ENCODE results near the gene HLF.
A peak's percentile ranks its signal among the peaks of the same experiment; 100 is the strongest.
"Not testable (repeated sequence)": the region's sequence is repeated elsewhere in the genome, so short reads cannot be mapped to it uniquely, and the experiment has no call there.

The HLF gene

DNA sequence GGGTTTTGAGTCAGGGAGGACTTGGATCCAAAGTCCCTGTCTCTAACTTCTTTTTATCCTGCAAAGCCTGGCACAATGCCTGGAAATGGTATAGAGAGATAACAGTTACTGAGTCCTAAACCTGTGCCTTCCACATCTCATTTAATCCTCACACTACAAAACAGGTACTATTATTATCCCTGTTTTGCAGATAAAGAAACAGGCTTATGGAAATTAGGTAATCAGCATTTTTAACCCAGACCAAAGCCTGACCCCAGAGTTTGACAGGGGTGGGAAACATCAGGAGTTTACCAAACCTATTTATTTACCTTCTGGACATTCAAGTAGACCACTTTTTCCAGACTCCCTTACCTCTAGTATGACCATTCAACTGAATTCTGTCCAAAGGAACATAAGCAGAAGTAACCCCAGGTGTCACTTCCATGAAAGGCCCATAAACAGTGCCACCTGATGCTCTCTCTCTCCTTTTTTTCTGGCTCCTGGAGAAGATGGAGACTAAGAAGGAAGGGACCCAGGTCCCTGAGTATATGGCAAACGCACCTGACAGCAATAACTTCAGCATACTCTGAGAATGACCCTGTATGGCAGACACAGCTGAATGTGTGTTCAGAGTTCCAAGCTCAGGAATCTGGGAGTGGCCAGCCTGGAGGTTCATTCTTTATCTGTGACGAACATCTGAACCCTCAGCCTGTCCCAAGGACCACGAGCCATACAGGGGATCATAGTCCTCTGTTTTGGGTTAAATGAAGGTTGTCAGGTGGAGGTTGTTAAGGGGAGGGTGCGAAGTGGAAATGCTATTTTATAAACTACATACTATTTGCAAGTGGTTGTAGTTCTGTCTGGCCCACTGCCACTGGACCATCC lies 62.7 kb downstream of the HLF start:
- no peak for DNase-seq (ENCODE audit: low read depth in 3 of 3)

DNA sequence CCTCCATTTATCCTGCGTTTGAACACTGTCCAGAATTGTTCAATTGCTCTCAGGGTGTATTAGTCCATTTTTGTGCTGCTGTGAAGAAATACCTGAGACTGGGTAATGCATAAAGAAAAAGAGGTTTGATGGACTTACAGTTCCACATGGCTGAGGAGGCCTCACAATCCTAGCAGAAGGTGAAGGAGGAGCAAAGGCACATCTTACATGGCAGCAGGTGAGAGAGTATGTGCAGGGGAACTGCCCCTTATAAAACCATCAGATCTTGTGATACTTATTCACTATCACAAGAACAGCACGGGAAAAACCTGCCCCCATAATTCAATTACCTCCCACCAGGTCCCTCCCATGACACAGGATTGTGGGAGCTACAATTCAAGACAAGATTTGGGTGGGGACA lies 63.8 kb downstream of the HLF start:
- DNase-seq (ENCODE audit: low read depth in 3 of 3) = not testable (repeated sequence)

DNA sequence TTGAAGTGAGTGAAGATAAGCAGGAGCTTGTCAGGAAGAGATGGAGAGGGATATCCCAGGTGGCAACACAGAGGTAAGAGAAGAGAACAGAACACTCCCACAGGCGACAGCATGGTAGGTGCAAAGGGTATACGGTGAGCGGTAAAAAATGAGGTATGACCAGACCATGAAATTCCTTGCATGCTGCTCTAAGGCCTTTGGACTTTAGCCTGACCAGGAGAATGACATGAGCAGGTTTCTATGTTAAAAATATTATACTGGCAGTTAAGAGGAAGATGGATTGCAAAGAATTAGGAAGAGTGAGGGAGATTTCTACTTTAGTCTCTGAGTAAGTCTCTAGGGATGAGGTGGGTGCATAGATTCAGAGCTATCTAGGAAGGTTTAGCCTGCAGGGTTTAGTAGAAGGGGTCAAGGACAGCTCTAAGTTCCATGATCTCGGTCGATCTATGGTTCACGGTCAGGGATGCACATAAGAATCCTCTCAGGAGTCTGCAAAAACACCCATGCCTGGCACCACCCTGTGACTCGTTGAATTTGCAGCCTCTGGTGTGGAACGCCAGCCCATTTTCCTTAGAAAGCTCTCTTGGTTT lies 65.7 kb downstream of the HLF start:
- no peak for DNase-seq (ENCODE audit: low read depth in 3 of 3)

DNA sequence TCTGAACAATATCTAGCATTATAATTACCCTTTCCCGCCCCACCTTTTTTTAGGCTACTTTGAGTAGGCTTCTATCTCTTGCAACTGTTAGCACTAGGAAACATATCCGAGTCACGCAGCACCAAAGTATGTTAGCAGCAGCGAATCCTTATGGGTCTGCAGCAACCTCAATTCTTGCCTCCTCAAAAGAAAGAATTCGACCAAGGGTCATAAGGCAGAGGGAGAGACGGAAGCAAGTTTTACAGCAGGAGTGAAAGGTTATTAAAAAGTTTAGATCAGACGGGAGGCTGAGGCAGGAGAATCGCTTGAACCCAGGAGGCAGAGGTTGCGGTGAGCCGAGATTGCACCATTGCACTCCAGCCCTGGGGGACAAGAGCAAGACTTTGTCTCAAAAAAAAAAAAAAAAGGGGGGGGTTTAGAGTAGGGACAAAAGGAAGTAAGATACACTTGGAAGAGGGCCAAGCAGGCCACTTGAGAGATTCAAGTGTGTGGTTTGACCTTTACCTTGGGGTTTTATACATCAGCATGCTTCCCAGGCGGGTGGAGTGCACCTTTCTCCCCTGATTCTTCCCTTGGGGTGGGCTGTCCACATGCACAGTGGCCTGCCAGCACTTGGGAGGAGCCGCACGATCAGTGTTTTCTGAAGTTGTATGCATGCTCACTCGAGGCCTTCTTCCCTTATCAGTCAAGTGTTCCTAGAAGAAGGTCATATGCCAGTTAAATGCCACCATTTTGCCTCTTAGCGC lies 67.7 kb downstream of the HLF start:
- DNase-seq (ENCODE audit: low read depth in 3 of 3) = no peak

DNA sequence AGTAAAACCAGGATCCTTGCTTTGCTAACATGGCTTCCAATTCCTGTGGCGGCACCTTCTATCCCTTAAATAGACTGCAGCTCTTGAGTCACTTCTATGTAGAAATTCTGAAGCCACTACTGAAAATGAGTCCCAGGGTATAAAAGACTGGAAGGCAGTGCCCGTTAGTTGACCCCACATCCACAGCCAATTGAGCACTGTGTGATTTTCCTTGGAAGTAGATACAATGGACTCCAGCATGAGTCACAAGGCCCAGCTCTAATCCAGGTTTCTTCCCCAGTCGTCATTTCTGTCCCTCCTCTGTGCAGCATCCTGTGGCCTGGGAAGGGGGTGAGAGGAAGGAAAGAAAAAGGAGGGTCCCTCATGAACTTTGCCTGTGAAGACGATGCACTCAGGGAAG lies 69.5 kb downstream of the HLF start:
- no peak for DNase-seq (ENCODE audit: low read depth in 3 of 3)

DNA sequence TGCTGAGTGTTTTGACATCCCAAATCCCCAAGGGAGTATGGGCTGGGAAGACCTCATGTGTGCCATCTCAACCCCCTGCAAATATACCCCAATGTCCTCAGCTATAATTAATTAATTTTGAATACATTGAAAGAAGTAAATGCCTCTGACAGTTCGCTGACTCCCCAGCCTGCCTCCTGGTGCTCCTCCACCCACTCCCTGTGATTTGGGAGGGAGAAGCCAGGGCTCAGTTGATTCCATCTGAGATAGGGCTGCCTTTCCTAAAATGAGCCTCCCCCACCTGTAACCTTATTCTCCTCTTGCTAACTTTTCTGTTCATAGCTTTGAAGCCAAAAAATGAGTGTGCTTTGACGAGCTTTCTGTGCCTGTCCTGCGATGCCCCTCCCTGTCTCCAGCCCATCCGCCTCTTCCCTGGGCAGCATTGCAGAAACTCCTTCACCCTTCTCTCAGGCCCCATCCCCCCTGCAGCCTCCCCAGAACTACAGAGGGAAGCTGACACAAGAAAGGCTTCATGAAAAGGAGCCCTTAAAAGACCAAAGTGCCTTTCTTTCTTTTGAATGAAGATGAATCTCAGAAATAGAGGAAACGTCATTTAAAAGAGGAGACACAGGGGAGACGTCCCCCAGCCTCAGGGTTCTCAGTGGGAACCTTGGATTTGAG lies 70.3 kb downstream of the HLF start:
- DNase-seq (ENCODE audit: low read depth in 3 of 3) = no peak

DNA sequence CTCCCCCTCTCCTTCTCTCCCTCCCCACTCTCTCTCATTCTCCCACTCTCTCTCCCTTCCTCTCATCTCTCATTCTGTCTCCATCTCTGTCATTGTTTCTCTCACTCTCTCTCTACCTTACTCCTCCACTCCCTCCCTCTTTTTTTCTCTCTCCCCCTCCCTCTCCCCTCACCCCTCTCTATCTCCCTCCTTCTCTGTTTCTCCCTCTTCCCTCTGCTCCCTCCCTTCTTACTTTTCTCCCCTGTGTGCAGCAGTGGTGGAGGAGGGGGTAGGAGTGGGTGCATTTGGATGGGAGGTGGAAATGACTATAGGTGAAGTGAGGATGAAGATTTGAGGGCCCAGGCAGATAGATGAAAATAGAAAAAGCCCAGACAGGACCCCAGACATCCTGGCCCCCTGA lies 70.9 kb downstream of the HLF start:
- DNase-seq (ENCODE audit: low read depth in 3 of 3) = no peak

DNA sequence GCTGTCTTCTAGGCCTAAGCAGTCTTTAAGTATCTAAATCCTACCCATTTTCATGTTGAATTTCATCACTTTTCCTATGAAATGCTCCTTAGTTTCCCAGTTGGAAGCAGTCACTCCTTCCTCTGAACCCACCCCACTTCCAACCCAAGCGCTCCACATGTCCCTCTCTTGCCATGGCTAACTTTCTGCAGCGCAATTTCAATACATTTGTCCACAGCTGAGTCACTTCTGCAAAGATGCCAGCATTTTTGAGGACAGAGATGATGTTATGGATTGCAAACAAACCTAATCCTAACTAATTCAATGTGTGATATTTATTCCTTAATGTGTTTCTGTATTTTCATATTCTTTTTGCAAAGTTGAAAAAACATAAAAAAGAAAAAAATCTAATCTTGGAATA lies 71.7 kb downstream of the HLF start:
- DNase-seq (ENCODE audit: low read depth in 3 of 3) = no peak

DNA sequence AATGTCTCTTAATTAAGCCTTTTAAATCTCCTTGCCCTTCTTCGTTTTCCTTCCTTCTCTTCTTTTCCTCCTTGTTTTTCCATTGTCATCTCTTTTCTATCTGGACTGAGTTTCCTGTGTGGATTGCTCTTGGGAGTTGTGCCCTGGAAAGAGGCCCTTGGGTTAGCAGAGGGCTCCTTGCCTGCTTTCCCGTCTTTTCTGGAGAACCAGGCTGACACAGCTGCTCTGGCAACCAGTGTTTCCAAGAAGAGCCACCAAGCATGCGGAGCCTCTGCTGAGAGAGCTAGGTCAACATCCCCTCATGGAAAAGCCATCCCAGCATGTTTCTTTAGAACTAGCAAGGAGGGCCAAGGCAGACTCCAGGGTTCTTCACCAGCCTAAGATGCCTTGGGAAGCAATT lies 75.4 kb downstream of the HLF start:
- no peak for DNase-seq (ENCODE audit: low read depth in 3 of 3)

DNA sequence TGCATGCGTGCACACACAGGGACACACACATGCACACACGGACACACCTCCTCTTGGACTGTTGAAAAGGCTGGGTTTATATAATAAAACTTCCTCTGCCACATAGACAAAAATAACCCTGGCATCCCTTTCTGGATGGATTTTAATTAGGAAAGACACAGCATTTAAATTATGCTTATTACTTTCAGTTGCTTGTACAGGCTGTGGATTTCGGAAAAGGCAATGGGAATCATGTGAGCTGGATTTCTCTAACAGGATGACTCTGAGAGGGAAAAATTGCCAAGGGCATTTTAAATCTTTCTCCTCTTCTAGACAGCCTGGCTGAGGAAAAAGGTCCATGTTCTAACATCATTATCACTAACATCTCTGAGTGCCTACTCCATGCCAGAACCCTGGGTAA lies 75.9 kb downstream of the HLF start:
- DNase-seq (ENCODE audit: low read depth in 3 of 3) = no peak

DNA sequence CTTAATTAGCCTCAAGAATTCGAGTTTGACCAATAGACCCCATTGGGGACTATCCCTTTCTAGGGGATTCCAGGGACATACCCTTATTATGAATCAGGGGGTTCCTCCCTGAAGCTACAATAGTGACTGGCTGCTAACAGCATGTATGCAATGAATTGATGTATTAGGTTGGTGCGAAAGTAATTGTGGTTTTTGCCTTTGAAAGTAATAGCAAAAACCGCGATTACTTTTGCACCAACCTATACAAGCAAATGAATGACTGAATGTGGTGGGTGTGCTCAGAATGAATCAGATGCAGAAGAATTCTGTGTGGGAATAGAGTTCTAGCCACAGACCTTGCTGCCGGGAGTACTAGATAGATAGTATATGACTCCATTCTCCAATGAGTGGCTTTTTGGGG lies 76.7 kb downstream of the HLF start:
- DNase-seq (ENCODE audit: low read depth in 3 of 3) = no peak

DNA sequence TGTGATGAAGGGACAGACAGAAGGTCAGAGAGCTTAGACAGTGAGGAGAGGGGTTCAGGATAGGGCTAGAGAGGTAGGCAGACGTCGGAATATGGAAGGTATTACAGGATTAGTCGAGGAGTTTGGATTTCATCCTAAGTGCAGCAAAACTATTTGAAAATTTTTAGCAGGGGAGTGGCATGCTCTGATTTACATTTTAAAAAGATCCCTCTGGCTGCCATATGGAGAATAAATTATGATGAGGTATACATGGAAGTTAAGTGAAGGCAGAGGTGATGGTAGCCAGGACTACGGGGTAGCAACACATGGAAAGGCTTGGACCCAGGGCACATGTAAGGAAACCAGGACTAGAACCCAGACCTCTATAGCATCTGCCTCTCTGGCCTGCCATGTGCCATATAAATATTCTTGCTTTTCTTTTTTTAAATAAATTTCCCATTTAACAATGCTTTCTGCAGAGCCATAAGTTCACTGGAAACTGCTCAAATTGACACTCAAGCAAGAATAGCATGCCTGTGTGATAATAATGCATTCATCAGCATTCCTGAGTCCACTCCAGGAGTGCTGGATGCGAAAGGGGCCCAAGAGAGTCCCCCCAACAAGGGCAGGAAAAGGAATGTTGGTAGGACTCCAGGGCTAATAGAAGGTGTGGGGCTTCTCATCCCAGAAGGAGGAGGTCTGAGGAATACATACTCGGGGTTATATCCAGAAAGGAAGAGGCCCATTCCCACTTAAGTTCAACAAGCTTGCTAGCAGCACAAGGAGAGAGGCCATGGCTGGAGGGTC lies 78.2 kb downstream of the HLF start:
- no peak for DNase-seq (ENCODE audit: low read depth in 3 of 3)

DNA sequence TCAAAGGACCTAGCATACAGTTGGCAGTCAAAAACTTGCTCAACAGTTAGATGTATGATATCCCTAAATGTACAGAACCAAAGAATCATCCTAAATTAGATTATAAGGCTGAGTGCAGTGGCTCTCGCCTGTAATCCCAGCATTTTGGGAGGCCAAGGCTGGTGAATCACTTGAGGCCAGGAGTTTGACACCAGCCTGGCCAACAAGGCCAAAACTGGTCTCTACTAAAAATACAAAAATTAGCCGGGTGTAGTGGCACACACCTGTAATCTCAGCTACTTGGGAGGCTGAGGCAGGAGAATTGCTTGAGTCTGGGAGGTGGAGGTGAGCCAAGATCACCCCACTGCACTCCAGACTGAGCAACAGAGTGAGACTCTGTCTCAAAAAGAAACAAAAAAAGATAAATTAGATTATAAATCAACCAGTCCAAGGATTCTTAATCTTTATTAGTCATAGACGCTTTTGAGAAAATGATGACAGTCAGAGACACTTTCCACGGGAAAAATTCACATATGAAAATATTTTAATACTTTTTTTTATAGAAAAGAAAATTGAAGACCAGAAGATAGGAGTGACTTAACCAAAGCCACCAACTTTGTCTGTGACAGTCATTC lies 79.2 kb downstream of the HLF start:
- DNase-seq (ENCODE audit: low read depth in 3 of 3) = no peak

DNA sequence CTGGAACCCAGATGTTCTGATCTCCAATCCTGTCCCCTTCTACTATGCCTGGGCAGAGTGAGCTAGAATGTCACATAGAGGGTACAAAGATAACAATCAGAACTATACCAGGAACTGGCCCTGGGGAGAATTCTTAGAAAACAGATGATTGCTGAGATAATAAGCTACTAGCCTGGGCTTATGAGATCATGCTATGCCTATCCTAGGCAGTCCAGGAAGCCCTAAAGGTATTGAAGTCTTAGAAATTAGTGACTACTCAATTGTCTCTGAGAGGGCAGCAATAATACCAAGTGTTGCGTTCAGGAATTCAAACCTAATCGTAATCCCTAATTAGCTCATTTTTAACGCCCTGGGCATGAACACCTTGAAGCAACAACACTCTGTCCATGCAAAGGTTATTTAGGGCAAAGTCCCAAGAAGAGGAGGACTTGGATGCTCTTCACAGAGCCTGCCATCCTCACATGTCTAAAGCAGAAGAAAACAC lies 79.8 kb downstream of the HLF start:
- no peak for DNase-seq (ENCODE audit: low read depth in 3 of 3)

DNA sequence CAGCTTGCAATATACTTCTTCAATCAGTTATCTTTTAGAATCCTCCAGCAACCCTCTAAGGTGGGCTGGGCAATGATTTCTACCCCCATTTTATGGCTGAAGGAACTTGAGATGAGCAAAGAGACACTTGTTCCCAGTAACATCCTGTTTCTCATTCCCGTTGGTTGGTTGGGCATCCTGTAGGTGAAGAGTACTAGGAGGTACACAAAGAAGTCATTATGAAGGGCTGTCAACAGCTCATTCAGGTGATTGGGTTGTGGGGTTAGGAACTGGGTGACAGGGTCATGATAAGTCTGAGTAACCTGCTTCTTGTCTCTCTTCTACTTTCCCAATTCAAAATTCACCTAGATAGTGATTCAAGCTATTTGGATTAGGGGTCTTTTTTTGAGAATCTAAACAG lies 80.4 kb downstream of the HLF start:
- DNase-seq (ENCODE audit: low read depth in 3 of 3) = no peak

DNA sequence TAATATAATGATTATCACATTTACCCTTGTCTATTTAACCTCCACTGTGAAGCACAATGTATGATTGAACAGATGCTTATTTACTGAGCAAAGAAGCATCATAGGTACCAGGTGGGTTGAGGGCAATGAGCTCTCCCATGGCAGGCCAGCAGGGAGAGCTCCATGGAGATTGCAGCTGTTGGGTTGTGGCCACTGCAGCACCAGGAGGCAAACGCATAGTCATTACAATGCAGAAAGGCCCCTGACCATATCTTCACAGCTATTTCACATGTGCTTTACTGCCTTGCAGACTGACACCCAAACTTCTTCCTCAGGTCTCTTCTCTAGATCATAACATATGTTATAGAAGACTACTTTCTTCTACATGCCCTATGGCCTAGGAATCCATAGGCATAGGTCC lies 81.9 kb downstream of the HLF start:
- DNase-seq (ENCODE audit: low read depth in 3 of 3) = no peak

DNA sequence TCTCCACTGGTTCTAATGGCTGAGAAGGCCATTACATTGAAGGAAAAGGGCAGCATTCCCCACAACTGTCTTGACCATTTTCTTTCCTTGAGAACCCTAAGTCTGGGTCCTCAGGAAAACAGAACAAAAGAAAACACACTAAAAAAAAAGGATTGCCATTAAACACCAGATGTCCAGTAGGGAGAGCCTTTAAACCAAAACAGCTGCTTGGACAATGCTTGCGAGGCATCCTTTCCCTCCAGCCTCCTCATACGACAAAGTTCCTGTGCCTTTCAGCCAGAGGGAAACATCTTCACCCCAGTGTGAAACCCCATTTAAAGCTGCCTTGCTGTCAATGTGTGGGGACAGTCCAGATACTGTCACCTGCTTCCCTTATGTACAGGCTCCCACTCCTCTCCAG lies 82.6 kb downstream of the HLF start:
- DNase-seq (ENCODE audit: low read depth in 3 of 3) = no peak

DNA sequence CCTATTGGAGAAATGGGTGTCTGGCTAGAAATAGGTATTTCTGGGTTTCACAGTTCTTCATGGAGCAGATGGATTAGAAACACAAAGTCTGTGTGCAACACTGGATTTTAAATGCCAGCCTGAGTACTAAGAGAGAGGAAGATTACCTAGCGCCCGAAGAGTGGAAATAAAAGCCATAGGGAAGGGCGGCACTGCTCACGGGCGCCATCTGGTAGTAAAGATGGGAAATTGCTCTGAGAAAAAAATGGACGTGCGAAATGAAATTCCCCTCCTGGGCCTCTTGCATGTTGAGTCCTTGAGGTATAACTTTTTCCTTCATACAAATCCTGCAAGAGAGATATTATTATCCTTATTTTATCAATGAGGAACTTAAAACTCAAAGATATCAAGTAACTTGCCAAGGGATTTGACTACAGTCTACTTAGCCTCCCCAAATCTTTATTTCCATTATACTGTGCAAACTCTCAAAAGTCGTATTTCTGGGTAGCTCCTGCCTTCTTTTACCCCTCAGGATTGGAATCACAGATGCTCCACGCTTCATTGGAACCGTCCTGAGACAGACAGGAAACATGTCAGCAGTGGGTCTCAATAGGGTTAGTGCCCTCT lies 84.1 kb downstream of the HLF start:
- peak in 1 of 3 experiments; percentile 21 for DNase-seq (ENCODE audit: low read depth in 3 of 3)

DNA sequence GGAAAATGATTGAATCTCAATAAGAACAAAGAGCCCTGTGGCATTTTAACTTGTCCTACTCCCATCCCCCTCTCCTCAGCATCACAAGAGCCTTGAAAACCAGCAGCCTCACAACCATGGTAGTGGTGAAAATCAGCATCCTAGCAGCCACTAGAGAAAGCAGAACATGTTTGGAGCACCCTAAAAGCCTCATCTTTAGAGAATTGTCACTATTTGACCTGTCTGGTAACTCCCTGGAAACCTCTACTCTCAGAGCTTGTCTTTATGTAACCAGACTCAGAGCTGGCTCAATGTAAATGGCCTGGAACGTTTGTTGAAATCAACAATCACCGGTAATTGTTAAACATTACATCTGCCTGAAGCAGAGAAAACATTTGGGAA lies 86.1 kb downstream of the HLF start:
- DNase-seq (ENCODE audit: low read depth in 3 of 3) = no peak

DNA sequence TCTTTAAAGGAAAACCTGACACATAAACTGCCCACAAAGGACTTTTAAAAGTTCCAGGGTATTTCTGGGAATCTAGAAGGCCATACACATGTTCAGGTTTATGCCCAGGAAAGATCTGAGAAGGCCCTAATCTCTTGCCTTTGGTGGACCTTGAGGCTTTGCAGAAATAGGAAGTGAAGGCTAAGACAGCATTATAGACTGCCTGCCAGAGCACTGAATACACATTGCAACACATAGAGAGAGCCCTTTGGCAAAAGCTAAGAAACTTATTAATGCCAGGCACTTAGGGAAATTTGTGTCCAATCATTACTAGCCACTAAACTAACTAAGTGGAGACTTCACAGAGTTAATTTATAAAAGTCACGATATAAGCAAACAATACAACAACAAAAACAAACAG lies 86.5 kb downstream of the HLF start:
- no peak for DNase-seq (ENCODE audit: low read depth in 3 of 3)

DNA sequence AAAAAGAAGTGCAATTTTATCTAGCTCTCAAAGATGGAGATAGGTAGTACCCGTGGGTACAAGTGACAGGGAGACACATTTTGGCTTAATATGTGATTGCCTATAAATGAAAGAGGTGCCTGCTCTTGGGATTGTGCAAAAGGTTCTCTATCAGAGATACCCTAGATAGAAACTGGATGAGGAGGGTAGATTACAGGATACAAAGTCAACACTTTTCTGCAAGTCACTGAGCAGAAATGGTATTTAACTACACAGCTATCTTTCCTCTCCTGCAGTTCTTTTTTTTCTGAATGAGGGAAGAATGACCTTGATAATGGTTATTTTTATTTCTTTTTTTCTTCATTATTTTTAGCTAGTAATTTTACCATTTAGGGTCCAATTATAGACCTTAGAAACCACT lies 89.2 kb downstream of the HLF start:
- no peak for DNase-seq (ENCODE audit: low read depth in 3 of 3)

Measured in stimulated activated CD4-positive, alpha-beta T cell treated with anti-CD3 and anti-CD28 coated beads, TNF-alpha, amount 100 ng/mL, for 24 hours (primary cell).